Measurements from ENCODE around the gene BCAN. TPM values are rescaled to one million over a fixed set of nuclear protein-coding genes. Genes with fewer than 3 reads are reported as not detected.

The BCAN gene
- polyA plus RNA-seq, 1 donor (not counting 4 experiments of a cell fraction or from before 2014, with no cell fraction given) = not detected

GRCh38 chr1:156639601-156640101 lies 2.3 kb upstream of the BCAN start:
- no peak for FAIRE-seq
- no peaks in the 10 kb centered on the region for H3K9me3 ChIP-seq (ENCODE audit: control insufficient read depth, low read depth, low read length)
- H3K4me3 ChIP-seq (ENCODE audit: control insufficient read depth in 2 of 3, extremely low read depth in 1 of 3, insufficient read depth in 2 of 3, low read depth in 1 of 3, low read length in 3 of 3) = no peak overlapping the region
- no peak overlapping the region for H3K9ac ChIP-seq (ENCODE audit: control insufficient read depth, extremely low read depth, insufficient read depth, low read length)
- peaks cover 67% of the 10 kb centered on the region for H3K27me3 ChIP-seq (ENCODE audit: control insufficient read depth, extremely low read depth, insufficient read depth, low read length)
- H3K27ac ChIP-seq (ENCODE audit: control insufficient read depth, insufficient read depth, low read length) = no peak overlapping the region
- dilution Hi-C loops (cut with MboI; ENCODE audit: extremely low pct_ligation_motif_present, low sequenced_read_pairs) = no loop called here
- no peak for TF ChIP-seq CTCF (optimal IDR thresholded peaks at IDR 0.05 in 1 of 3, IDR thresholded peaks at IDR 0.05 in 1 of 3, conservative IDR thresholded peaks at IDR 0.05 in 1 of 3; ENCODE audit: extremely low read depth in 1 of 3, insufficient read depth in 2 of 3, low read length in 3 of 3)
- TF ChIP-seq EZH2 (IDR thresholded peaks at IDR 0.05; ENCODE audit: low read length) = no peak
- H3K4me1 ChIP-seq (ENCODE audit: control insufficient read depth, extremely low read depth, insufficient read depth, low read length) = no peaks in the 10 kb centered on the region
- no peak overlapping the region for H3K4me2 ChIP-seq (ENCODE audit: control insufficient read depth, extremely low read depth, insufficient read depth, low read depth, low read length)
- H3K36me3 ChIP-seq (ENCODE audit: control insufficient read depth in 2 of 2, extremely low read depth in 1 of 2, insufficient read depth in 2 of 2, low read length in 2 of 2) = no peaks in the 10 kb centered on the region
- H3K9me1 ChIP-seq (ENCODE audit: control insufficient read depth, extremely low read depth, insufficient read depth, low read length) = peaks cover 2% of the 10 kb centered on the region
- H3K79me2 ChIP-seq (ENCODE audit: control insufficient read depth, insufficient read depth, low read length) = no peaks in the 10 kb centered on the region
- no peaks in the 10 kb centered on the region for H4K20me1 ChIP-seq (ENCODE audit: control insufficient read depth, extremely low read depth, insufficient read depth, low read length)
- H2AFZ ChIP-seq (ENCODE audit: control insufficient read depth, low read length) = no peak overlapping the region
- no peak for DNase-seq (ENCODE audit: low read depth, low spot score)

GRCh38 chr1:156640842-156641706 lies 843 bp upstream of the BCAN start:
- H3K79me2 ChIP-seq (ENCODE audit: control insufficient read depth, insufficient read depth, low read length) = no peaks in the 10 kb centered on the region
- H3K9me1 ChIP-seq (ENCODE audit: control insufficient read depth, extremely low read depth, insufficient read depth, low read length) = peaks cover 2% of the 10 kb centered on the region
- H3K36me3 ChIP-seq (ENCODE audit: control insufficient read depth in 2 of 2, extremely low read depth in 1 of 2, insufficient read depth in 2 of 2, low read length in 2 of 2) = no peaks in the 10 kb centered on the region
- no peak overlapping the region for H3K9ac ChIP-seq (ENCODE audit: control insufficient read depth, extremely low read depth, insufficient read depth, low read length)
- no peak overlapping the region for H2AFZ ChIP-seq (ENCODE audit: control insufficient read depth, low read length)
- TF ChIP-seq EZH2 (IDR thresholded peaks at IDR 0.05; ENCODE audit: low read length) = no peak
- no peak for TF ChIP-seq CTCF (optimal IDR thresholded peaks at IDR 0.05 in 1 of 3, IDR thresholded peaks at IDR 0.05 in 1 of 3, conservative IDR thresholded peaks at IDR 0.05 in 1 of 3; ENCODE audit: extremely low read depth in 1 of 3, insufficient read depth in 2 of 3, low read length in 3 of 3)
- FAIRE-seq (no peak), DNase-seq (ENCODE audit: low read depth, low spot score) (no peak)
- peaks cover 81% of the 10 kb centered on the region for H3K27me3 ChIP-seq (ENCODE audit: control insufficient read depth, extremely low read depth, insufficient read depth, low read length)
- H4K20me1 ChIP-seq (ENCODE audit: control insufficient read depth, extremely low read depth, insufficient read depth, low read length) = no peaks in the 10 kb centered on the region
- H3K4me3 ChIP-seq (ENCODE audit: control insufficient read depth in 2 of 3, extremely low read depth in 1 of 3, insufficient read depth in 2 of 3, low read depth in 1 of 3, low read length in 3 of 3) = no peak overlapping the region
- H3K4me1 ChIP-seq (ENCODE audit: control insufficient read depth, extremely low read depth, insufficient read depth, low read length) = no peaks in the 10 kb centered on the region
- H3K4me2 ChIP-seq (ENCODE audit: control insufficient read depth, extremely low read depth, insufficient read depth, low read depth, low read length) = no peak overlapping the region
- dilution Hi-C loops (cut with MboI; ENCODE audit: extremely low pct_ligation_motif_present, low sequenced_read_pairs) = no loop called here
- H3K27ac ChIP-seq (ENCODE audit: control insufficient read depth, insufficient read depth, low read length) = no peak overlapping the region
- H3K9me3 ChIP-seq (ENCODE audit: control insufficient read depth, low read depth, low read length) = no peaks in the 10 kb centered on the region

All from keratinocyte (primary cell).